ENCODE measurements around the gene EPHA5. TPM values are rescaled to one million over a fixed set of nuclear protein-coding genes. Genes with fewer than 3 reads are reported as not detected.

Gene EPHA5
- total and polyA plus RNA-seq, 9 of the 15 experiments (the other 6 are each of a cell fraction or from before 2014, with no cell fraction given), result 0.04 TPM; not detected in 8

DNA sequence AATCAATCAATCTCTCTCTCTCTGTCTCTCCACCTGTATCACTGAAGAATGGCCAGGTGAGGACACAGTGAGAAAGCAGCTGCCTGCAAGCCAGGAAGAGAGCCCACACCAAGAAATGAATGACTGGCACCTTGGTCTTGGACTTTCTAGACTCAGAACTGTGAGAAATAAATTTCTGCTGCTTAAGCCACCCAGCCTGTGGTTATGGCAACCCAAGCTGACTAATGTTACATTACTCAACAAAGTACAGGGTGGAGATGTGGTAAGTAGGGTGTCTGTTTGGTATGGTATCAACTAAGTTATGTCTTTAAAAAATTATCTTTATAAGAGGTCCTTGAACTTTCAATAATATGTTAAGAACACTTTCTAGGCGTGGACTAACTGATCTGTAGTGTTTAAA lies 159.3 kb downstream of the EPHA5 start:
- in situ Hi-C loops (cut with MboI) (no loop called here), intact Hi-C loops (cut with micrococcal nuclease) (no loop called here)
- 0% methylated on average over 1 of the region's 1 CpG for WGBS (ENCODE audit: insufficient coverage, low coverage, missing lambda C conversion rate)
- Histone ChIP-seq H4K20me1 (replicated peaks; ENCODE audit: control insufficient read depth, insufficient read depth, low read length) (no peaks in the 10 kb centered on the region), H3K36me3 (ENCODE audit: control insufficient read depth, insufficient read depth, low read length) (no peaks in the 10 kb centered on the region), H3K4me1 (replicated peaks in 1 of 2; ENCODE audit: control insufficient read depth in 2 of 2, insufficient read depth in 2 of 2, low read length in 2 of 2) (no peaks in the 10 kb centered on the region), H3K4me3 (no peak overlapping the region), H3K4me2 (ENCODE audit: insufficient read depth, low read length) (no peak overlapping the region), H3K9me3 (replicated peaks; ENCODE audit: control insufficient read depth, insufficient read depth, low read depth, low read length) (no peaks in the 10 kb centered on the region), H3K9me1 (ENCODE audit: control insufficient read depth, insufficient read depth, low read length) (no peaks in the 10 kb centered on the region), H3K79me2 (ENCODE audit: control insufficient read depth, insufficient read depth, low read length) (no peaks in the 10 kb centered on the region), H3K9ac (ENCODE audit: insufficient read depth in 1 of 2, low read depth in 2 of 2, low read length in 2 of 2) (no peak overlapping the region), H3K27ac (ENCODE audit: extremely low read depth, low read depth, low read length) (no peak overlapping the region), H2AFZ (ENCODE audit: low read depth, low read length) (no peak overlapping the region), H3K27me3 (ENCODE audit: control insufficient read depth in 2 of 2, insufficient read depth in 2 of 2, low read length in 2 of 2) (no peaks in the 10 kb centered on the region)
- POLR2A ChIA-PET, result no interaction called here
- no peak for DNase-seq (ENCODE audit: extremely low read depth in 1 of 4, low spot score in 3 of 4)
- no TSS peak for BruUV-seq (replicated peaks)
- ATAC-seq, result no peak
- TF ChIP-seq PCBP1 (IDR thresholded peaks at IDR 0.05; ENCODE audit: low read depth, low read length, poor library complexity, severe bottlenecking) (no peak), ATF7 (IDR thresholded peaks at IDR 0.05) (no peak), ZNF586 (CRISPR knock-in tag; conservative IDR thresholded peaks at IDR 0.05) (no peak), ZFPM2 (CRISPR knock-in tag; IDR thresholded peaks at IDR 0.05) (no peak), ZNF778 (CRISPR knock-in tag; IDR thresholded peaks at IDR 0.05) (no peak)
- TF ChIP-seq, protein P1, sequence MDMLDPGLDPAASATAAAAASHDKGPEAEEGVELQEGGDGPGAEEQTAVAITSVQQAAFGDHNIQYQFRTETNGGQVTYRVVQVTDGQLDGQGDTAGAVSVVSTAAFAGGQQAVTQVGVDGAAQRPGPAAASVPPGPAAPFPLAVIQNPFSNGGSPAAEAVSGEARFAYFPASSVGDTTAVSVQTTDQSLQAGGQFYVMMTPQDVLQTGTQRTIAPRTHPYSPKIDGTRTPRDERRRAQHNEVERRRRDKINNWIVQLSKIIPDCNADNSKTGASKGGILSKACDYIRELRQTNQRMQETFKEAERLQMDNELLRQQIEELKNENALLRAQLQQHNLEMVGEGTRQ (CRISPR knock-in tag; IDR thresholded peaks at IDR 0.05), result no peak
- TF ChIP-seq, protein P2, sequence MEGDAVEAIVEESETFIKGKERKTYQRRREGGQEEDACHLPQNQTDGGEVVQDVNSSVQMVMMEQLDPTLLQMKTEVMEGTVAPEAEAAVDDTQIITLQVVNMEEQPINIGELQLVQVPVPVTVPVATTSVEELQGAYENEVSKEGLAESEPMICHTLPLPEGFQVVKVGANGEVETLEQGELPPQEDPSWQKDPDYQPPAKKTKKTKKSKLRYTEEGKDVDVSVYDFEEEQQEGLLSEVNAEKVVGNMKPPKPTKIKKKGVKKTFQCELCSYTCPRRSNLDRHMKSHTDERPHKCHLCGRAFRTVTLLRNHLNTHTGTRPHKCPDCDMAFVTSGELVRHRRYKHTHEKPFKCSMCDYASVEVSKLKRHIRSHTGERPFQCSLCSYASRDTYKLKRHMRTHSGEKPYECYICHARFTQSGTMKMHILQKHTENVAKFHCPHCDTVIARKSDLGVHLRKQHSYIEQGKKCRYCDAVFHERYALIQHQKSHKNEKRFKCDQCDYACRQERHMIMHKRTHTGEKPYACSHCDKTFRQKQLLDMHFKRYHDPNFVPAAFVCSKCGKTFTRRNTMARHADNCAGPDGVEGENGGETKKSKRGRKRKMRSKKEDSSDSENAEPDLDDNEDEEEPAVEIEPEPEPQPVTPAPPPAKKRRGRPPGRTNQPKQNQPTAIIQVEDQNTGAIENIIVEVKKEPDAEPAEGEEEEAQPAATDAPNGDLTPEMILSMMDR (IDR thresholded peaks at IDR 0.05 in 2 of 3, conservative IDR thresholded peaks at IDR 0.05 in 1 of 3; ENCODE audit: insufficient read depth in 2 of 3, low read depth in 1 of 3, low read length in 3 of 3), result no peak
- no peak for FAIRE-seq
- CTCF ChIA-PET (ENCODE audit: low intra/inter-chr PET ratio), result no interaction called here

All from K562 (cell line).